Mesodermal cell (in vitro differentiated cells): ENCODE data around the gene SLC25A10.

Source experiments
- H3K27ac ChIP-seq: 2 replicates; pipeline ENCODE4 v1.7.0; 2013; ENCODE audit warnings: mild to moderate bottlenecking, low read depth, low read length, moderate library complexity; ENCODE audit not compliant: severe bottlenecking
- H3K36me3 ChIP-seq: 2 replicates; pipeline ENCODE4 v1.7.1; 2013; ENCODE audit warnings: mild to moderate bottlenecking, low read length, moderate library complexity; ENCODE audit not compliant: control insufficient read depth, insufficient read depth
- H3K4me1 ChIP-seq: one replicate; pipeline ENCODE4 v1.7.1; 2013; ENCODE audit warnings: mild to moderate bottlenecking, low read length; ENCODE audit not compliant: insufficient read depth, control insufficient read depth, poor library complexity, severe bottlenecking
- H3K4me3 ChIP-seq: 2 replicates; pipeline ENCODE4 v1.7.0; 2013; ENCODE audit warnings: low read length, control low read depth, mild to moderate bottlenecking; ENCODE audit not compliant: insufficient read depth, poor library complexity, severe bottlenecking; ENCODE audit errors: extremely low read depth
- H3K9me3 ChIP-seq: 2 replicates; pipeline ENCODE4 v1.7.1; 2013; ENCODE audit warnings: mild to moderate bottlenecking, low read length, moderate library complexity; ENCODE audit not compliant: control insufficient read depth
- WGBS, 2 experiments: methylation state at CpG; one replicate each; pipeline ENCODE4 v1.1.5; 2013; ENCODE audit warnings: missing lambda C conversion rate in 2 of 2; ENCODE audit not compliant: insufficient coverage in 2 of 2; 5-methylcytosine and 5-hydroxymethylcytosine counted together

SLC25A10 gene

DNA sequence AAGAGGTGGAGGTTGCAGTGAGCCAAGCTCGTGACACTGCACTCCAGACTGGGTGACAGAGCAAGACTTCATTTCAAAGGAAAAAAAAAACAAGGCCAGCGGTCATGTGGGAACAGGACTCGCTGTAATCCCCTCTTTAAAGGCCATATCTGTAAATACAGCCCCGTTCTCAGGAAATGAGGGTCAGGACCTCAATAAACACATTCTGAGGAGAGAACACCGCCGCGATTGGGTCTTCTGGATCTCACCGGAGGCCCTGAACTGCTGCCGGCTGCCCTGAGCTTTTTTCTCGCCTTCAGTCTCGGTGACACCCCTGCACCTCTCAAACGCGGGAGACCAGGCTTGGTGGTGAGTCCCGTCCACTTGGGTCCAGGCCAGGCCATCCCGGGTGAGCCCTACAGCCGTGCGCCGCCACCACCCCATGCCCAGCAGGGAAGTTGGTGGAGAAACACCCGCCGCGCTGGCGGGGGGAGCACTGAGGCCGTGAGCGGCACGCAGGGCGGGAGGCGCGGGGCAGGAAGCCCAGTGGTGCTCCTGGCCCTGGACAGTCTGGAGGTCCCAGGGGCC is 28.4 kb downstream of the SLC25A10 start:
- 86 to 87% methylated on average over 22 to 26 of the region's 28 CpGs for WGBS, 2 experiments
- no peaks in the 10 kb centered on the region for H3K9me3 ChIP-seq
- H3K27ac ChIP-seq = no peak overlapping the region
- H3K4me3 ChIP-seq = no peak overlapping the region
- H3K36me3 ChIP-seq = no peaks in the 10 kb centered on the region
- peaks cover 4% of the 10 kb centered on the region for H3K4me1 ChIP-seq

- Histone ChIP-seq H3K9me3 (no peaks in the 10 kb centered on the region), H3K27ac (no peak overlapping the region), H3K36me3 (no peaks in the 10 kb centered on the region), H3K4me1 (no peaks in the 10 kb centered on the region), H3K4me3 (no peak overlapping the region)
- WGBS, 2 experiments = 75 to 82% methylated on average over 16 to 19 of the region's 22 CpGs
Observed at GRCh38 chr17:81741049-81741593, 29.0 kb downstream of the SLC25A10 start.

DNA sequence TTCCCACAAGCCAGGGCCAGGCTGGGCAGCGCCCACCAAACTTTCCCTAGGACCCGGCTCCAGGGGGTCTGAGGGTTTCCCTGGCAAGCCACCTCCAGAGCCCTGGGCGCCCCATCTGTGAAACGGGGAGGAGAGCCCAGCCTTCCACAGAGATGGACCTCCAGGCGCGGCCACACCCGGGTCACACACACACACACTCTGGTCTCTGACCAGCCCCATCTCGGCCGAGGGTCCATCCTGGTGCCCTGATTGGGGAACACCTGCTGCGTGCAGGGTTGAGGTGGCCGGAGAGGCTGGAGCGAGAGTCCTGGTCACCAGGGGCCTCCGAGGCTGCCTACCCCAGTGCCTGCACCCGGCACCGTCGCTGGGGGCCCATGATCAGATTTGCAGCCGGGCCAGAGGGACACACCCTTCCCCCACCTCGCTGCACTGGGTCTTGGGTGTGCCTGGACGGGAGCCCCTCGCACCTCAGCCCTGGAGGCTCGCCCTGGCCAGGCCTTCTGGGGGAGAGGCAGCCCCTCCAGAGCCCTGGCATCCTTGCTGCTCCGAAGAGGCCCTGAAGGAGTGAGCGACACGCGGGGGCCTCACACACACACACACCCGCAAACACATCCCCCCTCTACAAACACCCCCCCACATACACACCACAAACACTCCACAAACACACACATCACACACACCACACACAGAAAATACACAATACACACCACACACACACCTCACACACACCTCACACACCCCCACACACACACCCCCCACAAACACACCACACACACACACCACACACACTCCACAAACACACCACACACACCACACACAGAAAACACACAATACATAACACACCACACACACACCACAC is 29.7 kb downstream of the SLC25A10 start:
- H3K4me1 ChIP-seq = no peaks in the 10 kb centered on the region
- H3K36me3 ChIP-seq = no peaks in the 10 kb centered on the region
- H3K4me3 ChIP-seq = no peak overlapping the region
- no peaks in the 10 kb centered on the region for H3K9me3 ChIP-seq
- WGBS, 2 experiments = 76 to 77% methylated on average over 17 to 19 of the region's 26 CpGs
- no peak overlapping the region for H3K27ac ChIP-seq
